ENCODE measurements around the gene C19orf33.

DNA sequence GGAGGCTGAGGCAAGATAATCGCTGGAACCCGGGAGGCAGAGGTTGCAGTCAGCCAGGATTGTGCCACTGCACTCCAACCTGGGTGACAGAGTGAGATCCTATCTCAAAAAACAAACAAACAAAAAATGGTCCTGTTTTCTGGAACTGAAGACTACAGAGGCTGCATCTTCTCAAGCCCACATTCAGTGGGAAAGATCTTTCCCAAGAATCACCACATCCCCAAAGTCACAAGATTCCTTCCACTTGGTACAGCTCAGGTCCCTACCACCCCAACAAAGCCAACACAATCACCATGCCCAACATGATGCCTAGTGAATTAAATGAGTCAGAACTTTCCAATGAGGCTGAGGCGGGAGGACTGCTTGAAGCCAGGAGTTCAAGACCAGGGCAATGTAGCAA is 46.8 kb downstream of the C19orf33 start:
- TF ChIP-seq, protein P1, sequence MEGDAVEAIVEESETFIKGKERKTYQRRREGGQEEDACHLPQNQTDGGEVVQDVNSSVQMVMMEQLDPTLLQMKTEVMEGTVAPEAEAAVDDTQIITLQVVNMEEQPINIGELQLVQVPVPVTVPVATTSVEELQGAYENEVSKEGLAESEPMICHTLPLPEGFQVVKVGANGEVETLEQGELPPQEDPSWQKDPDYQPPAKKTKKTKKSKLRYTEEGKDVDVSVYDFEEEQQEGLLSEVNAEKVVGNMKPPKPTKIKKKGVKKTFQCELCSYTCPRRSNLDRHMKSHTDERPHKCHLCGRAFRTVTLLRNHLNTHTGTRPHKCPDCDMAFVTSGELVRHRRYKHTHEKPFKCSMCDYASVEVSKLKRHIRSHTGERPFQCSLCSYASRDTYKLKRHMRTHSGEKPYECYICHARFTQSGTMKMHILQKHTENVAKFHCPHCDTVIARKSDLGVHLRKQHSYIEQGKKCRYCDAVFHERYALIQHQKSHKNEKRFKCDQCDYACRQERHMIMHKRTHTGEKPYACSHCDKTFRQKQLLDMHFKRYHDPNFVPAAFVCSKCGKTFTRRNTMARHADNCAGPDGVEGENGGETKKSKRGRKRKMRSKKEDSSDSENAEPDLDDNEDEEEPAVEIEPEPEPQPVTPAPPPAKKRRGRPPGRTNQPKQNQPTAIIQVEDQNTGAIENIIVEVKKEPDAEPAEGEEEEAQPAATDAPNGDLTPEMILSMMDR (IDR thresholded peaks at IDR 0.05 in 4 of 5, conservative IDR thresholded peaks at IDR 0.05 in 1 of 5) = no peak
- TF ChIP-seq POLR2A (IDR thresholded peaks at IDR 0.05) = no peak

All from gastrocnemius medialis (tissue), 4 donors.